ENCODE data around the gene CLPTM1. TPM values are rescaled to one million over a fixed set of nuclear protein-coding genes. Genes with fewer than 3 reads are reported as not detected.
A peak's percentile ranks its signal among the peaks of the same experiment; 100 is the strongest.

The CLPTM1 gene
- total and polyA plus RNA-seq, 9 of the 15 experiments (the other 6 are each of a cell fraction or from before 2014, with no cell fraction given), result 0.37 to 96.0 (median 27.5) TPM

DNA sequence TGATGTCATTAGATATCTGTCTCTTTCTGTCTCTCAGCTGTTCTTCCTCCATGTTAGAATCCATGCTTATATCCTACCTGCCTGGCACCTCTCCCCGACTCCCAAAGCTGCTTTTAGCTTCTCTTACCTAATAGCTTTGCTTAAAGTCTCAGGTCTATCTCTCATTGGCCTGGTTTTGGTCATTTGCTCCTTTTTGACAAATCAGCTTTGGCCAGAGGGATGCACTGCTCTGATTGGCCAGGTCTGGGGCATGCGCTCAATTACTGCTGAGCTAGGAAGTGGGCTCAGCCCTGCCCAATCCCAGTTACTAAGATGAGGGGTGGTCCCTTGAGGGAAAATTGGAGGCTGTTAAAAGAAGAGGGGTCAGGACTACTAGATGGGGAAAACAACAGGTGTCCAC, 72.2 kb downstream of the CLPTM1 start:
- POLR2A ChIA-PET, result interaction anchor here (0.7 kb wide), 1 partner anchor 64 kb away, joined by 3 read pairs; no protein-coding TSS in a partner anchor
- no TSS peak for BruUV-seq (replicated peaks)
- peak; percentile 83 for ATAC-seq

More for the DNA sequence above, 72.2 kb downstream of the CLPTM1 start:
- intact Hi-C loops (cut with micrococcal nuclease) (no loop called here), in situ Hi-C loops (cut with MboI) (no loop called here)
- Histone ChIP-seq H3K9me3 (replicated peaks; ENCODE audit: control insufficient read depth, insufficient read depth, low read depth, low read length) (peaks cover 4% of the 10 kb centered on the region), H3K27me3 (ENCODE audit: control insufficient read depth in 2 of 2, insufficient read depth in 2 of 2, low read length in 2 of 2) (no peaks in the 10 kb centered on the region; a peak in 1 of 5 replicates), H3K79me2 (ENCODE audit: control insufficient read depth, insufficient read depth, low read length) (no peaks in the 10 kb centered on the region), H3K4me1 (replicated peaks in 1 of 2; ENCODE audit: control insufficient read depth in 2 of 2, insufficient read depth in 2 of 2, low read length in 2 of 2) (peaks cover 0 to 5% of the 10 kb centered on the region in 2 experiments; a peak in 3 of 5 replicates), H3K27ac (ENCODE audit: extremely low read depth, low read depth, low read length) (no peak overlapping the region), H3K9me1 (ENCODE audit: control insufficient read depth, insufficient read depth, low read length) (no peaks in the 10 kb centered on the region), H3K4me3 (no peak overlapping the region), H3K9ac (ENCODE audit: insufficient read depth in 1 of 2, low read depth in 2 of 2, low read length in 2 of 2) (no peak overlapping the region), H3K4me2 (ENCODE audit: insufficient read depth, low read length) (no peak overlapping the region), H4K20me1 (replicated peaks; ENCODE audit: control insufficient read depth, insufficient read depth, low read length) (no peaks in the 10 kb centered on the region), H3K36me3 (ENCODE audit: control insufficient read depth, insufficient read depth, low read length) (no peaks in the 10 kb centered on the region), H2AFZ (ENCODE audit: low read depth, low read length) (peak overlapping the region; percentile 26; the same call in 1 of the 2 replicates)
- no peak for TF ChIP-seq ASH1L (IDR thresholded peaks at IDR 0.05; ENCODE audit: borderline replicate concordance, low read depth, partially characterized antibody)
- no peak for TF ChIP-seq ZNF263 (CRISPR knock-in tag; IDR thresholded peaks at IDR 0.05; ENCODE audit: borderline replicate concordance)
- TF ChIP-seq ZBTB7A (IDR thresholded peaks at IDR 0.05; ENCODE audit: borderline replicate concordance, control insufficient read depth, low read depth, low read length), result no peak
- TF ChIP-seq, protein P1, sequence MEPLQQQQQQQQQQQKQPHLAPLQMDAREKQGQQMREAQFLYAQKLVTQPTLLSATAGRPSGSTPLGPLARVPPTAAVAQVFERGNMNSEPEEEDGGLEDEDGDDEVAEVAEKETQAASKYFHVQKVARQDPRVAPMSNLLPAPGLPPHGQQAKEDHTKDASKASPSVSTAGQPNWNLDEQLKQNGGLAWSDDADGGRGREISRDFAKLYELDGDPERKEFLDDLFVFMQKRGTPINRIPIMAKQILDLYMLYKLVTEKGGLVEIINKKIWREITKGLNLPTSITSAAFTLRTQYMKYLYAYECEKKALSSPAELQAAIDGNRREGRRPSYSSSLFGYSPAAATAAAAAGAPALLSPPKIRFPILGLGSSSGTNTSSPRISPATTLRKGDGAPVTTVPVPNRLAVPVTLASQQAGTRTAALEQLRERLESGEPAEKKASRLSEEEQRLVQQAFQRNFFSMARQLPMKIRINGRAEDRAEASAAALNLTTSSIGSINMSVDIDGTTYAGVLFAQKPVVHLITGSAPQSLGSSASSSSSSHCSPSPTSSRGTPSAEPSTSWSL (CRISPR knock-in tag; IDR thresholded peaks at IDR 0.05; ENCODE audit: borderline replicate concordance), result no peak
- TF ChIP-seq NRF1 (conservative IDR thresholded peaks at IDR 0.05 in 1 of 2, IDR thresholded peaks at IDR 0.05 in 1 of 2), result peak; percentile 44 to 56
- TF ChIP-seq RBM22 (IDR thresholded peaks at IDR 0.05; ENCODE audit: low read depth, low read length, poor library complexity, severe bottlenecking), result no peak
- TF ChIP-seq CHD2 (IDR thresholded peaks at IDR 0.05; ENCODE audit: low read depth, low read length), result no peak
- TF ChIP-seq, protein P2, sequence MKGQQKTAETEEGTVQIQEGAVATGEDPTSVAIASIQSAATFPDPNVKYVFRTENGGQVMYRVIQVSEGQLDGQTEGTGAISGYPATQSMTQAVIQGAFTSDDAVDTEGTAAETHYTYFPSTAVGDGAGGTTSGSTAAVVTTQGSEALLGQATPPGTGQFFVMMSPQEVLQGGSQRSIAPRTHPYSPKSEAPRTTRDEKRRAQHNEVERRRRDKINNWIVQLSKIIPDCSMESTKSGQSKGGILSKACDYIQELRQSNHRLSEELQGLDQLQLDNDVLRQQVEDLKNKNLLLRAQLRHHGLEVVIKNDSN (CRISPR knock-in tag; IDR thresholded peaks at IDR 0.05), result peak; percentile 55; the same call in 1 of the 2 replicates
- CTCF ChIA-PET (ENCODE audit: low intra/inter-chr PET ratio), result no interaction called here
- 10% methylated on average over 2 of the region's 2 CpGs for WGBS (ENCODE audit: insufficient coverage, low coverage, missing lambda C conversion rate)
- peak in 1 of 4 experiments; percentile 46 for DNase-seq (ENCODE audit: extremely low read depth in 1 of 4, low spot score in 3 of 4)
- no peak for FAIRE-seq

Data from K562 (cell line).